Measurements from ENCODE around the gene CLK4.

Gene CLK4

DNA sequence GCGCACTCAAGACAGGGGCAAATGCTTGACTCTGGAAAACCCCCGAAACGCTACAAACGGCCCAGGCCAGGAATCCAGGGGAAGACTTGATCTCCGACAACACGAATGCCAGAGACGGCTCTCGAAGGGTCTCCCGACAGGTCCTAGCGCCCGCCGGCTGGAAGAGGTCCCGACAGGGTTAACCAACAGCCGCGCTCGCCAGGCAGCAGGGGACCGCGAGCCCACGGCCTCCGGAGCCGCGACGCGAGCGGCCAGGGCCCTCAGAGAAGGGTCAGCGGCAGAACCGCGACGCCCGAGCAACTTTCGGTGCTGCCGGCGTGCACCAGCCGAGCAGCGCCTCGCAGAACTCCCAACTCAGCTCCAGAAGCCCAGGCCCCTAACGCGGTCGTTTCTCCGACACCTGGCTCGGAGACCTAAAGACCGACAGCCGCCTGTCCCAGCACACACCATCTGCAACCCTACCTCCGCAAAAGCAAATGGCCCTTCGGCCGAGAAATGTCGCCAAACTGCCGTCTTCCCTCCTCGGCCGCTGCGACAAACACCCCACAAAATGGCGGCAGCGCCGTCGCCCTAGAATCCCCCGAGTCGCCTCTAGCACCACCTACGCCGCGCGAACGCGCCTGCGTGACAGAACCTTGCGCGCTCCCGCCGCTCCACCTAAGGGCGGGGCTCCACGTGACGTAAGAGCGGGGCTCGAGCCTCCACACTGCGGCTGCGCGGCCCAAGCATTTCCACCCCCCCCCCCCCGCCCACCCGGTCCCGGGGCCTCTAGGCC lies at the start of gene CLK4:
CLK4 (minus strand) TSS at position 567 of the 775 bp plus-strand sequence. CDS start 3,634 bp downstream, outside the sequence.
- DNase-seq (ENCODE audit: low read depth, low spot score): peak; percentile 81
- H3K4me1 ChIP-seq (ENCODE audit: insufficient read depth, insufficient read length): no peaks in the 10 kb centered on the region

DNA sequence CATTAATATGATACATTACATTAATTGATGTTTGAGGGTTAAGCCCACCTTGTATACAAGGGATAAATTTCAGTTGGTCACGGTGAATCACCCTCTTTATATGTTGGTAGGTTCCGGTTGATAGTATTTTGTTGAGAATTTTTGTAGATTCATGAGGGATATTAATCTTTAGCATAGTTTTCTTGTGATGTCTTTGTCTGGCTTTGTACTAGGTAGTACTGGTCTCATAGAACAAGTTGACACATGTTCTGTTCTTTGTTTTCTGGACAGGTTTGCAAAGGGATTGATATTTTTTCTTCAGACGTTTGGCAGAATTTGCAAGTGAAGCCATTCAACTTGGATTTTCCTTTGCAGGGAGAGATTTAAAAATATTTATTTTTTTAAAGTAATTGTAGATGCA lies 49.1 kb upstream of the CLK4 start:
- Histone ChIP-seq H3K36me3 (ENCODE audit: insufficient read depth, insufficient read length, low read length) (no peaks in the 10 kb centered on the region), H3K9ac (ENCODE audit: insufficient read length, low read depth) (no peak overlapping the region), H3K27me3 (ENCODE audit: insufficient read depth, insufficient read length) (no peaks in the 10 kb centered on the region), H3K9me3 (ENCODE audit: insufficient read depth, low read length) (no peaks in the 10 kb centered on the region), H3K4me3 (ENCODE audit: insufficient read length, low read depth) (no peak overlapping the region), H3K4me1 (ENCODE audit: insufficient read depth, insufficient read length) (peaks cover 1% of the 10 kb centered on the region)
- DNase-seq (ENCODE audit: low read depth, low spot score): no peak
- TF ChIP-seq YY1 (IDR thresholded peaks at IDR 0.05; ENCODE audit: insufficient read depth, insufficient read length) (no peak), SUZ12 (IDR thresholded peaks at IDR 0.05; ENCODE audit: extremely low read depth, insufficient read depth, insufficient read length) (no peak), ZNF274 (IDR thresholded peaks at IDR 0.05; ENCODE audit: low read depth, low read length) (no peak)

More for the DNA sequence above, at the start of gene CLK4:
- peaks cover 17% of the 10 kb centered on the region for H3K36me3 ChIP-seq (ENCODE audit: insufficient read depth, insufficient read length, low read length)
- peak within 1 kb of the TSS; percentile 72 for H3K4me3 ChIP-seq (ENCODE audit: insufficient read length, low read depth)
- no peaks in the 10 kb centered on the region; the same call in 1 of the 2 replicates for H3K9me3 ChIP-seq (ENCODE audit: insufficient read depth, low read length)
- TF ChIP-seq ZNF274 (IDR thresholded peaks at IDR 0.05; ENCODE audit: low read depth, low read length): no peak
- no peak for TF ChIP-seq SUZ12 (IDR thresholded peaks at IDR 0.05; ENCODE audit: extremely low read depth, insufficient read depth, insufficient read length)
- peak; percentile 75 for TF ChIP-seq YY1 (IDR thresholded peaks at IDR 0.05; ENCODE audit: insufficient read depth, insufficient read length)
- no peaks in the 10 kb centered on the region for H3K27me3 ChIP-seq (ENCODE audit: insufficient read depth, insufficient read length)
- H3K9ac ChIP-seq (ENCODE audit: insufficient read length, low read depth): peak within 1 kb of the TSS; percentile 95

DNA sequence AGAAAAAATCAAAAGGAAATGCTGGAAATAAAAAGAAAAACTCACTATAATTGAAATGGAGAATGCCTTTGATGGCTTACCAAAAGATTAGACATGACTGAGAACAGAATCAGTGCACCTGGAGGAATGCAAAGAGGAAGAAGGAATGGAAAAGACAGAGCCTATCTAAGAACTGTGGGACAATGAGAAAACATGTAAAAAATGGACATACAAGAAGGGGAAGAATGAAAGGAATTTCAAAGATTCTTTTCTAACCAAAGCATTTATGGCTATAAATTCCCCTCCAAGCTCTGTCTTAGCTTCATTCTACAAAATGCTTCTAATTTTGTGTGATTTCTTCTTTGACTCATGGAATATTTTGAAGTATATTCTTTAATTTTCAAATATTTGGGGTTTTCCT lies 47.5 kb upstream of the CLK4 start:
- no peak for TF ChIP-seq YY1 (IDR thresholded peaks at IDR 0.05; ENCODE audit: insufficient read depth, insufficient read length)
- TF ChIP-seq SUZ12 (IDR thresholded peaks at IDR 0.05; ENCODE audit: extremely low read depth, insufficient read depth, insufficient read length): no peak
- no peak for TF ChIP-seq ZNF274 (IDR thresholded peaks at IDR 0.05; ENCODE audit: low read depth, low read length)
- Histone ChIP-seq H3K4me3 (ENCODE audit: insufficient read length, low read depth) (no peak overlapping the region), H3K4me1 (ENCODE audit: insufficient read depth, insufficient read length) (peaks cover 1% of the 10 kb centered on the region), H3K27me3 (ENCODE audit: insufficient read depth, insufficient read length) (no peaks in the 10 kb centered on the region), H3K9ac (ENCODE audit: insufficient read length, low read depth) (no peak overlapping the region), H3K36me3 (ENCODE audit: insufficient read depth, insufficient read length, low read length) (no peaks in the 10 kb centered on the region), H3K9me3 (ENCODE audit: insufficient read depth, low read length) (no peaks in the 10 kb centered on the region)
- DNase-seq (ENCODE audit: low read depth, low spot score): no peak

DNA sequence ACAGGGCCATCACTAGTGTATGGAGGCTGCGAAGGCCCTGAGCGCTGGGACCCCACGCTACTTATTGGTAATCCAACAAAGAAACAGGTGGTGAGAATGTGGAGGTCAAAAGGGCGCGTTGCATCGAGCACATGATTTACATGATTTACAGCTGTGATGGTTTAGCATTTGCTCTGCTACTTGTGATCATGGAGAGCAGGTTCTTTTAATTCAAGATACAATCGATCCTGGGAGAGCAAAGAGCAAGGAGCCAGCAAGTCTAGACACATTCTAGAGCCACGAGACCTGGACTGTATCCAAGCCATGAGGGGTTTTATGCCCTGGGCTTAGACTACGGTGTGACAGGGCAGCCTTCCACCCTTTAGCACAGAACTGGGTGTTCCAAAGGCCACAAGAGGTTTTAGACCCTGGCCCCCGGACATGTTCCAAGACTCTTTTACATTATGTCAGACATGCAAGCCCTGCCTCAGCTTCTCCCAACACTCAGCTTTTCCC lies 47.0 kb upstream of the CLK4 start:
- no peaks in the 10 kb centered on the region for H3K9me3 ChIP-seq (ENCODE audit: insufficient read depth, low read length)
- H3K27me3 ChIP-seq (ENCODE audit: insufficient read depth, insufficient read length): no peaks in the 10 kb centered on the region
- H3K4me1 ChIP-seq (ENCODE audit: insufficient read depth, insufficient read length): peaks cover 1% of the 10 kb centered on the region
- DNase-seq (ENCODE audit: low read depth, low spot score): no peak
- no peak overlapping the region for H3K9ac ChIP-seq (ENCODE audit: insufficient read length, low read depth)
- H3K4me3 ChIP-seq (ENCODE audit: insufficient read length, low read depth): no peak overlapping the region
- TF ChIP-seq ZNF274 (IDR thresholded peaks at IDR 0.05; ENCODE audit: low read depth, low read length) (no peak), SUZ12 (IDR thresholded peaks at IDR 0.05; ENCODE audit: extremely low read depth, insufficient read depth, insufficient read length) (no peak), YY1 (IDR thresholded peaks at IDR 0.05; ENCODE audit: insufficient read depth, insufficient read length) (no peak)
- no peaks in the 10 kb centered on the region for H3K36me3 ChIP-seq (ENCODE audit: insufficient read depth, insufficient read length, low read length)

DNA sequence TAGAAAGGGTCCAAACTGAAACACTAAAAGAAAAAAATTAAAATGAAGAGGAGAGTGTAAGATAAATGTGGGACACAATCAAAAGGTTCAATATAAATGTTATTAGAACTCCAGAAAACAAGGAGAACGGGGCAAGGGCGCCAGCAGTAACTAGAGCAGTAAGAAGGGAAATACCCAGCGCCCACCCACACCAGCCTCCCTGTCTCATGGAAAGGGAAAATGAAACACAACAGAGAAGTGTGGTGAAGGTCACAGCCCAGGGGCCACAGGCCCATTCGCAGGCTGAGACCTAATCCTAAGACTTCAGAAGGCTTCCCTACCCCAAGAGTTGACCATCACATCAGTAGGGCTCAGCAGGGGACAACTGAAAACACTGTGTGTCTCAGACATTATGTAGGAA lies 45.8 kb upstream of the CLK4 start:
- no peaks in the 10 kb centered on the region for H3K36me3 ChIP-seq (ENCODE audit: insufficient read depth, insufficient read length, low read length)
- H3K4me3 ChIP-seq (ENCODE audit: insufficient read length, low read depth): no peak overlapping the region
- no peak for TF ChIP-seq SUZ12 (IDR thresholded peaks at IDR 0.05; ENCODE audit: extremely low read depth, insufficient read depth, insufficient read length)
- TF ChIP-seq YY1 (IDR thresholded peaks at IDR 0.05; ENCODE audit: insufficient read depth, insufficient read length): no peak
- no peak for TF ChIP-seq ZNF274 (IDR thresholded peaks at IDR 0.05; ENCODE audit: low read depth, low read length)
- H3K27me3 ChIP-seq (ENCODE audit: insufficient read depth, insufficient read length): no peaks in the 10 kb centered on the region
- H3K9me3 ChIP-seq (ENCODE audit: insufficient read depth, low read length): no peaks in the 10 kb centered on the region
- no peak for DNase-seq (ENCODE audit: low read depth, low spot score)
- no peak overlapping the region for H3K9ac ChIP-seq (ENCODE audit: insufficient read length, low read depth)
- H3K4me1 ChIP-seq (ENCODE audit: insufficient read depth, insufficient read length): peaks cover 3% of the 10 kb centered on the region

DNA sequence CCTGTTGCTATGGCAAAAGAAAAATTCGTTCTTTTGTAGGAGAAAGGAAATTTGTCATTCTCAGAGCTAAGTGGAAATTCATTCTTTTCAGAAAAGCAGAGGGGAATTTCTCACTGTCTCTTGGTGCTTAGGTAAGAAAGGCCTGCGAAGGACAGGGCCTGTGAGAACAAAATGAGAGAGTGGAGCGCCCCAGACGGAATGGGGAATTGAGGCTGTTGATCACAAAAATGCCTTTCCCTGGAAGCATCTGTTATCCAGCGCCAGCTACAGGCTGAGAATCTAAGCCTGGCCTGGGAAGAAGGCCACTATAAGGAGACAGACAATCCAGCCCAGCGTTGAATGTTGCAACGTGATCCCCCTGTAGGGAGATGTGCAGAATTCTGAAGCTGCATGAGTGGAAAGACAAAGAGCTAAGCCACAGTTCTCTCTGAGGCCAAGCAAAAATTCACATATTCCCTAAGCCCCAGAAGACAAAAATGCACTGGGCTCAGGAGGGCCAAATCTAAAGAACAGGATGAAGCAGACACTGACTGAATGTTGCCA lies 44.8 kb upstream of the CLK4 start:
- no peaks in the 10 kb centered on the region for H3K27me3 ChIP-seq (ENCODE audit: insufficient read depth, insufficient read length)
- no peak for TF ChIP-seq ZNF274 (IDR thresholded peaks at IDR 0.05; ENCODE audit: low read depth, low read length)
- no peak for TF ChIP-seq YY1 (IDR thresholded peaks at IDR 0.05; ENCODE audit: insufficient read depth, insufficient read length)
- no peak for TF ChIP-seq SUZ12 (IDR thresholded peaks at IDR 0.05; ENCODE audit: extremely low read depth, insufficient read depth, insufficient read length)
- DNase-seq (ENCODE audit: low read depth, low spot score): no peak
- H3K4me1 ChIP-seq (ENCODE audit: insufficient read depth, insufficient read length): peaks cover 6% of the 10 kb centered on the region
- H3K4me3 ChIP-seq (ENCODE audit: insufficient read length, low read depth): no peak overlapping the region
- no peak overlapping the region for H3K9ac ChIP-seq (ENCODE audit: insufficient read length, low read depth)
- no peaks in the 10 kb centered on the region for H3K36me3 ChIP-seq (ENCODE audit: insufficient read depth, insufficient read length, low read length)
- no peaks in the 10 kb centered on the region for H3K9me3 ChIP-seq (ENCODE audit: insufficient read depth, low read length)

DNA sequence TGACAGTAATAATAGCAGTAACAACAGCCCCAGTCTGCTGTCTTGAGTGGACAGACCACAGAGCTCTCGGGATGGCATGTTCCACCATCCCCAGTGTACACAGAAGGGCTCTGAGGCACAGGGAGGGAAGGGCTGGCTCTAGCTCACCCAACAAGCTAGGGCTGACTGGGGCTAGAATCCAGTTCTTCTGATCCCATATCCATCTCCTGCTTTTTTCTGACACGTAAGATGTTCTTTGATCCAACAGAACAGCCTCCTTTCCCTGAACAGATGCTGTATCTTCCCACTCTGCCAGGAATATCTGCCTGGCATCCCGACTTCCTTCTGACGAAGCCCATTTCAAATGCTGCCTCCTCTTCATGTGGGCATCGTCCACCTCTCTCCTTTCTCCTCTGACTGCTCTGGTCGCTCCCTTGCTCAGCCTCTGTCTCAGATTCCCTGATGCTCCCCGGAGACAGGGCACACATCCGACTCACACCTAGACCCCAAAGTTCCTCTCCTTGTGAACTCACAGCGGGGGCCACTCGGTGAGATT lies 43.6 kb upstream of the CLK4 start:
- Histone ChIP-seq H3K27me3 (ENCODE audit: insufficient read depth, insufficient read length) (no peaks in the 10 kb centered on the region), H3K4me3 (ENCODE audit: insufficient read length, low read depth) (no peak overlapping the region), H3K9ac (ENCODE audit: insufficient read length, low read depth) (no peak overlapping the region), H3K9me3 (ENCODE audit: insufficient read depth, low read length) (no peaks in the 10 kb centered on the region), H3K4me1 (ENCODE audit: insufficient read depth, insufficient read length) (peaks cover 6% of the 10 kb centered on the region), H3K36me3 (ENCODE audit: insufficient read depth, insufficient read length, low read length) (no peaks in the 10 kb centered on the region)
- TF ChIP-seq YY1 (IDR thresholded peaks at IDR 0.05; ENCODE audit: insufficient read depth, insufficient read length) (no peak), SUZ12 (IDR thresholded peaks at IDR 0.05; ENCODE audit: extremely low read depth, insufficient read depth, insufficient read length) (no peak), ZNF274 (IDR thresholded peaks at IDR 0.05; ENCODE audit: low read depth, low read length) (no peak)
- no peak for DNase-seq (ENCODE audit: low read depth, low spot score)
